ENCODE measurements around the gene ALB.

Gene ALB

DNA sequence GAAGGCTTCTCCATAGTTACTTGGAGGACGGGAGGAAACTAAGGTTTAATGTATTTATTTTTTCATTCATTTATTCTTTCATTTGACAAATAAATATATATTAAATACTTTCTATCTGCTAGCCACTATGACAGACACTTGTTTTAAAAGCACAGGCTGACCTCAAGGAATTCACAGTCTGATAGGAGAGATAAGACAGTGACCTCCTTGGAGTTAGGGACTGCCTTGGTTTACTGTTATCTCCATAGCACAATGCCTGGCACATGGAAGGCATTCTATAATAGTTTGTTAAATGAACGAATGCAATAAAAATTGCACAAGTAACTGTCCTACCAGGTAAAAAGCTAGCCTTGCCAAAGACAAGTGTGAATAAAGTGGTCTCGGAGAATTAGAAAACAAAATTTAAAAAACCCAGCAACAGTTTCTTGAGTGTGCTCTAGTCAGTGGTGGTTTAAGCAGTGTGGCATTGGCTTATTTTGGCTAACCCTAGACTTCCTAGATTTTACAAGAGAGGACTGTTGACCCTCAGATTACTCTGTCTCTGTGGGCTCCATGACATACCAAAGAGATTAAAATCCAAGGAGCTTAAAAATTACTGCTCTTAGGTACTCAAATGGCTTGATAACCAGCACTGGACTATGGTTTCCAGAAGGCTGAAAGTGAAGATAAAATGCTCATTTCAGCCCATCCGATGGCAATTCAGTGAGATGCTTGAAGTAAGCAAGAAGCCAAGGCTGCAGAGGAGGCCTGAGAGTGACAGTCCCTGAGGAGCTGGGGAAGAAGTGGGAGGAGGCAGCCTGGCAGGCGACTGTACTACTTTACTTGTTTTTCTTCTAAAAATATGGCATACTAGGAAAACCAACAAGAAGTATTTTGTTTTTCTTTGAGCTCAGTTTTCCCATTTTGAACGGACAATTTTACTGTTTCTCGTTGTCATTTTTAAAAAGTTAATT is 41.6 kb downstream of the ALB start:
- TF ChIP-seq POLR2A (IDR thresholded peaks at IDR 0.05; ENCODE audit: low read length): no peak
- TF ChIP-seq GATA1 (IDR thresholded peaks at IDR 0.05; ENCODE audit: low read depth, low read length): no peak
- DNase-seq: no peak

DNA sequence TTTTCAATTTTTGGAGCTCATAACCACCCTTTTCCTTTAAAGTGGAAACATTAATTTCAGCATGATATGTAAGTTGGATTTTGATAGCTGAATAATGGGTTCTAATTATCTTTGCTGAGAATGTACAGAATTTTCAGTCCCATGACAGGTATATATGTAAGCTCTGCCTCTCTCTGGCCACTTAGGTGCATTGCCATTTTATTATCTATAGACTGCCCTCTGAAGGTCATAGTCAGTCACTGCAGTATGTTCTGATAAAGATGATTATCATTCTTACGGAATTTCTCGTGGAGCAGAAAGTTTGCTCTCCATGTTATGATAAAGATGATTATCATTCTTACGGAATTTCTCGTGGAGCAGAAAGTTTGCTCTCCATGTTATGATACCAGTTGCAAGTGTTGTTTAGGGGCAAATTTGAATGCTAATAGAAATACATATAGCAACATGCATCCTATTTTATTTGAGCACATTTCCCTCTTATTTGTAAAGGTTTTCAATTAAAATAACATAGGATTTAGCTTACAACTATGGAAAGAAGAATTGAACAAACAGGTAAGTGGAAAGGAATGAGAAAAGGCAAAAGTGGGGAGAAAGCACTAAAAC is 42.4 kb downstream of the ALB start:
- DNase-seq: peak; percentile 53 to 54
- TF ChIP-seq POLR2A (IDR thresholded peaks at IDR 0.05; ENCODE audit: low read length) (no peak), GATA1 (IDR thresholded peaks at IDR 0.05; ENCODE audit: low read depth, low read length) (no peak)

DNA sequence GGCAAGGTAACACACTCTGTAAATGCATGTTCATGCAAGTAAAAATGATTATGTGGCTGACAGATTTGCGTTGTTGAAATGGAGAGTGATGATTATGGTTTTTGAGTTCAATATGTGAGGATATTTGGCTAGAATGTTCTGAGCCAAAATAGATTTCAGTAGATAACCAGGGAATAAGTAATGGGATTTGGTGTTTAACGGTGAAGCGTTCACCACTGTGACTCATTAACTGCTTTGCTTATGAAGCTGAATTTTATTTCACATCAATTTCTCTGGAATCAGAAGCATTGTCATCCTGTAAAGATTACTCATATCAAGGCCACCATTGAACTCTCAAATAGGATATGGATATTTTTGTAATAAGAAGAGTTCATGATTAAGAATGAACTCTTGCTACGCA is 43.6 kb downstream of the ALB start:
- DNase-seq: no peak
- TF ChIP-seq GATA1 (IDR thresholded peaks at IDR 0.05; ENCODE audit: low read depth, low read length) (no peak), POLR2A (IDR thresholded peaks at IDR 0.05; ENCODE audit: low read length) (no peak)

DNA sequence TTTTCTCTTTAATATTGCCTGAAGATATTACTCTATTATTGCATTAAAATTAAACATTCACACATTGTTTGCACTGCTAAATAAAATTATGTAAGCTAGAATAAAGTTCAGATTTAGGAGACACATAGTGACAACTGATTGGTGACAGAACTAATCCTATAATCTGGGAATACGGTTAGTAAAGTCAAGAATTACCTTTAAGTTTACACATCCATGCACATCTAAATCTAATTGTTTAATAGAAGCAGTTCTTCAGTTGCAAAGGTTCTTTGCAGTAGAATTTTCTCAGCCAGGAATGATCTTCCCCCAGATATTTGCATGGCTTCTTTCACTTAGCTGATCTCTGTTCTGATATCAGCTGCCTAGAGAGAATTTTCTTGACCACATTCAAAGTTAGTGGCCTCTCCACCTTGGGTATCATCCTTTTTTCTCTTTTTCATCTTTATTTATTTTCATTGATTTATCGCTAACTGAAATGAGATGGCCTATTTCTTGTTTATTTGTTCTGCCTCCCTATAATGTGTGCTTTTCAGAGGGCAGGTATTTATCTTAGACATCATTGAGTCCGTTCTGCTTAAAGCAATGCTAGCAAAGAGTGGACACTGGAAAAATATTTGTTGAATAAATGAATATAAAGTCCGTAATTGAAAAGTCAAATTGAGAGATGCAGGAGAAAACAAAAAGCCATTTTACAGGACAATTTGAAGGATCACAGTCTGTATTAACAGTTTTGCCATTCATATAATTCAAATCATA is 44.5 kb downstream of the ALB start:
- no peak for DNase-seq
- no peak for TF ChIP-seq GATA1 (IDR thresholded peaks at IDR 0.05; ENCODE audit: low read depth, low read length)

DNA sequence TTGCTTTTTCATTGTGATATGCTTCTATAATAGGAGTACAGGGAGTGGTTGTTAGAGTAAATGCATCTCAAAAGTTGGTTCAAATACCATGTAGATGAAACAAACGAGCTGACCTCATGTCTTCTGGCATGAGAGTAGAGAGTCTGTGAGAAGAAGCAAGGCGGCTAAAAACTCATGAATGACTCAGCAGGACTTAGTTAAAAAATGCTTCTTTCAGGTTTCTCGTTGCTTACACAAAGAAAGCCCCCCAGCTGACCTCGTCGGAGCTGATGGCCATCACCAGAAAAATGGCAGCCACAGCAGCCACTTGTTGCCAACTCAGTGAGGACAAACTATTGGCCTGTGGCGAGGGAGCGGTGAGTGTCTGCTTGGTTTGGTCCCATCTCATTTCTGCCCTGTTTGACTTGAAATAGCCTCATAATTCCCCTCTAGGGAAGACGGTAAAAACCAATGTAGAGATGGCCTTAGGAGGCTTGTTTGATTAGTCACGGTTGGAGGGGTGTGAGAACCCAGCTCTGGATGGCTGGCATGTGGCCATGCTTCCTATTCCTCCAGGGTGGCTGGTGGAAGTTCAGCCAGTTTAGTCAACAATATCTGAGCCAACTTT is 46.4 kb downstream of the ALB start:
- no peak for DNase-seq
- TF ChIP-seq GATA1 (IDR thresholded peaks at IDR 0.05; ENCODE audit: low read depth, low read length) (no peak), POLR2A (IDR thresholded peaks at IDR 0.05; ENCODE audit: low read length) (no peak)

DNA sequence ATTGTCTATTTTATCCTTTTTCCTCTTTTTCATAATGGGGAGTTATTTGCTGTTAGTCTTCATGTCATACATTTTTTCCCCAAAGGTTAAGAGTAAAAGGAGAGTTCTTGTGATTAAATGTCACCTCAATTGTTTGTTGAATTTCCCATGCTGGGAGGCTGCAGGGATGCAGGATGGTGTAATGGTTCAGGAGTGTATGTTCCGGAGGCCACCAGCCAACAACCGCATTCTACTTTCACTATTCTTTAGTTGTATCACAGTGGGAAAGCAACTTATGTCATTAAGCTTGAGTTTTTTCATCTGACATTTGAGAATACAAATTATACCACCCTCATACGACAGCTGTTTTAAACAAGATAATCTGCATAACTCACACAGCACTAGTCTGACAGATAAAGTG is 47.3 kb downstream of the ALB start:
- TF ChIP-seq POLR2A (IDR thresholded peaks at IDR 0.05; ENCODE audit: low read length) (no peak), GATA1 (IDR thresholded peaks at IDR 0.05; ENCODE audit: low read depth, low read length) (no peak)
- no peak for DNase-seq

DNA sequence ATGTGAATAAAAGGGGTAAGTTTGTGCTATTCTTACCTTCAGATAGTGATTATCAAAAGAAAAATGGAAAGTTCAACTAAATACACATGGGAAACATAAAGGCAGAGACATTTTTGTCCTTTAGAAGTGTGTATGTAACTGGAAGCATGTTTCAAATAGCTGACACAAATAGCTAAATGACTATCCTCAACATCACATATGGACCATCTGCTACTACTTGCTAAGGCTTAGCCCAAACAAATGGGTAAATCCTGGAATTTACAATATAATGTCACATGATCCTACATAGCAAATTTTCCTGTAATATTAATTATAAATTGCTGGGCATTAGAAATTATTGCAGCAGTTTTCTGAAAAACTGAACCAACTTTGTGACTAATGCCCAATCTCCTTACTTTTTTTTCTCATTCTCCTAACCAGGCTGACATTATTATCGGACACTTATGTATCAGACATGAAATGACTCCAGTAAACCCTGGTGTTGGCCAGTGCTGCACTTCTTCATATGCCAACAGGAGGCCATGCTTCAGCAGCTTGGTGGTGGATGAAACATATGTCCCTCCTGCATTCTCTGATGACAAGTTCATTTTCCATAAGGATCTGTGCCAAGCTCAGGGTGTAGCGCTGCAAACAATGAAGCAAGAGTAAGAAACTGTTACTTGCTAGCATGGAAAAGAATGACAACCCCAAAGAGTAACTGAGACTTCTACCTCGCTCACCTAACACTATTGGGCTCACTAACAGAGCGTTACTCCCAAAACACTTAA is 48.1 kb downstream of the ALB start:
- TF ChIP-seq GATA1 (IDR thresholded peaks at IDR 0.05; ENCODE audit: low read depth, low read length) (no peak), POLR2A (IDR thresholded peaks at IDR 0.05; ENCODE audit: low read length) (no peak)
- no peak for DNase-seq

DNA sequence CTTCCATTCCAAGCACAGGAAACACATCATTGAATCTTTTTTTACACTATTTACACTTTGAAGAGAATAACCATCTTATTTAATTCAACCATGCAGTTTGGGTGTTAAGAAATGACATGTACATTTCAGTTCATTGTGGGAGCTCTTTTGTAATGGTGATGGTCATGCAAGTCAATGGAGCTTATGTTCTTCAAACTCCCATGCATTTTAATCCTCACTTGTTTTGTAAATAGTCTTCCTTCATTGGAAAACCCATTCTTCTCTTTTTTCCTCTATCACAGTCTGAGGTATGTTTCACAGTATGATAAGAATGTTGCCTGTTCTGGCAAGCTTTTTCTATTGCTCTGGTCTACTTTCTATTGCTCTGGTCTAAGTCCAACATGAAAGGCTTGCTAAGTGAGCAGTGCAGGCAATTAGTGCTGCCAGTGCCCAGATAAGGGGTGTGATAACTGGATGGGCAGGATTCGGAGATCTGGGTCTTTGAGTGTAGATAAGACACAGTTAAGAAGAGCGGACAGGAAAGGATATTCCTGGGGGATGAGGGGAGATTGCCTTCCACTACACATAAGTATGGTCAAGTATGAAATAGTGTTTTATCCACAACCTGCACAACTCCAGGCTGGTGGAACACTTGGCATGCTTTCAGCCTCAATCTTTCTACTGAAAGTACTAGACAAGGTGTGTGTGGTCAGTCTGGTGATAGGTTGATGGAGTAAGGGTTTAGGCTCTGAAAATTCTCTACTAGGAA is 49.0 kb downstream of the ALB start:
- DNase-seq: no peak

DNA sequence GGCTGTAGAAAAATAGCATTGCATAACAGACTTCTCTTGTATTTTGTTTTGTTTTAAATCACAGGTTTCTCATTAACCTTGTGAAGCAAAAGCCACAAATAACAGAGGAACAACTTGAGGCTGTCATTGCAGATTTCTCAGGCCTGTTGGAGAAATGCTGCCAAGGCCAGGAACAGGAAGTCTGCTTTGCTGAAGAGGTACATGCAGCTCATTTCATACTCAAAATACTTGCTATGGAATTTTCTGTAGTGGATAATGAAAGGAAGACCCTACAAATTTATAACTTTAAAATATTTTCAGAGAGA is 49.6 kb downstream of the ALB start:
- TF ChIP-seq POLR2A (IDR thresholded peaks at IDR 0.05; ENCODE audit: low read length) (no peak), GATA1 (IDR thresholded peaks at IDR 0.05; ENCODE audit: low read depth, low read length) (no peak)
- DNase-seq: no peak

More for the DNA sequence above, 49.0 kb downstream of the ALB start:
- no peak for TF ChIP-seq GATA1 (IDR thresholded peaks at IDR 0.05; ENCODE audit: low read depth, low read length)
- TF ChIP-seq POLR2A (IDR thresholded peaks at IDR 0.05; ENCODE audit: low read length): no peak

DNA sequence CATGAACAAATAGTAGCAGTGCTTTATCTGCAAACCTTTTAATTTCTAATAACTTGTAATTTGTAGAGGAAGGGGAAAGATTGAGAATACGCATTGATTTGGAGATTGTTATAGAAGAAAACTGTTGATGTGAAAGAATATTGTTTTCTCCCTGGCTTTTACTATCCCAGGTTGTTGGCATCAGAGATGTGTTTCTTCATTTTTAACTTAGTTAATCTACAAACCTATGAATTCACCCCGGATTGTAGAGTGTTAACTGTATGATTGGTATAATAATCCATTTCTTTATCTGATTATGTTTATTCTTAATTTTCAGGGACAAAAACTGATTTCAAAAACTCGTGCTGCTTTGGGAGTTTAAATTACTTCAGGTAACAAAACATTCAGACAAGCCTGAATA is 50.8 kb downstream of the ALB start:
- DNase-seq: no peak
- TF ChIP-seq GATA1 (IDR thresholded peaks at IDR 0.05; ENCODE audit: low read depth, low read length) (no peak), POLR2A (IDR thresholded peaks at IDR 0.05; ENCODE audit: low read length) (no peak)

DNA sequence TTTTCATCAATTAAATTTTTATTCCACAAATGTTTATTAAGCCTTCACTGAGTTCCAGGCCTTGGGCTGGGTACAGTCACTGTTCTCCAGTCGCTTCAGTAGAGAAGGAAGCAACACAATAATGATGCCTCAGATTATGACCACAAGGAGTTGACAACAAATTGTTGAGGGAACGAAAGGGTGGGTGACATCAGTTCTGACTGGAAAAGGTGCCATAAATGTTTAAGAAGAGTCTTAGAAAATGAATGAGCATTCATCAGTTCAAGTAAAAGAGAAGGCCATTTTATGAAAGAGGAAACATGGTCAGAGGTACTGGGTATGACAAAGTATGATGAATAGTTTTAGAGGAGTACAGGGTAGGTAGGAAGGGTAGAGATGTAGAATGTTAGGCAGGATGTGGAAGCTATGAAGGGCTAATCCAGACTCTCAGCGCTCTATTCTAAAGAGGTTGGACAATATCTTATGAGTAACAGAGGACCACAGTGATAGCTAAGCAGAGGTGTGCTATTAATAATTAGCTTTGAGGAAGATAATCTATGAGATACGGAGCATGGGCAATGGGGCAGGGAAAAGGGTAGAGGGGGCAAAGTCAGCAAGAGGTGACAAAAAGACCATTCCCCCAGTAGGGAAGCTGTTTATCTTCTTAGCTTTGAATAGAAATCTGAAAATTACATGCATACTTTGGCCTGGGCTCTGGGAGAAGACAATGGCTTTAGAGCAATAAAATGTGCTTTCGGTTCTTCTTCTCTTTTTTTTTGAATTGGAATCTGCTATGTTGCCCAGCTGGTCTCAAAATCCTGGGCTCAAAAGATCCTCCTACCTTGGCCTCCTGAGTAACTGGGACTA is 52.3 kb downstream of the ALB start:
- no peak for TF ChIP-seq POLR2A (IDR thresholded peaks at IDR 0.05; ENCODE audit: low read length)
- TF ChIP-seq GATA1 (IDR thresholded peaks at IDR 0.05; ENCODE audit: low read depth, low read length): no peak
- no peak for DNase-seq
